GM12864 (cell line): ENCODE results near the gene SLC37A1.
A peak's percentile ranks its signal among the peaks of the same experiment; 100 is the strongest.

Experiments used
- DNase-seq: peaks from one replicate; pipeline ENCODE4 v3.0.0-alpha.2; 2011; ENCODE audit warnings: low read depth
- H3K4me3 ChIP-seq: 2 replicates; pipeline ENCODE4 v1.5.1; 2011; ENCODE audit warnings: mild to moderate bottlenecking, low read depth, low read length, control low read depth
- TF ChIP-seq, protein P1 (sequence below): IDR thresholded peaks from 2 replicates; pipeline ENCODE4 v1.5.1; 2011; ENCODE audit warnings: low read depth, mild to moderate bottlenecking, moderate library complexity, low read length, control low read depth, inconsistent platforms; ENCODE audit errors: missing control alignments

Gene SLC37A1

DNA sequence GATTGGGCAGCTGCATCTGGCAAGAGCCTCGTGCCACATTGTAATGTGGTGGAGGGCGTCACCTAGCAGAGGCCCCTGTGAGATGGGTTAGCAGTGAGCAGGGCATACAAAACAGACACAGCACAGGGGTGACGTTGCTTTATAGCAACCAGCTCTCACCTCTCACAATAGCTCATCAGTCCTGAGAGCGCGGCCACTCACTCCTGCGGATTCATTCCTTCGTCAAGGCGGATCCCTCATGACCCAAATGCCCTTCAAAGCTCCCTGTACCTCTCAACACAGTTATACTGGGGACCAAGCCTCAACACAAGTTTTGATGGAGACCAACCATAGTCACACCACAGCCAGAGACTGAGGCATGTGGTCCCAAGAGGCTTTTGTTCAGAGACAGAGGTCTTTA is 22.9 kb downstream of the SLC37A1 start:
- TF ChIP-seq, protein P1, sequence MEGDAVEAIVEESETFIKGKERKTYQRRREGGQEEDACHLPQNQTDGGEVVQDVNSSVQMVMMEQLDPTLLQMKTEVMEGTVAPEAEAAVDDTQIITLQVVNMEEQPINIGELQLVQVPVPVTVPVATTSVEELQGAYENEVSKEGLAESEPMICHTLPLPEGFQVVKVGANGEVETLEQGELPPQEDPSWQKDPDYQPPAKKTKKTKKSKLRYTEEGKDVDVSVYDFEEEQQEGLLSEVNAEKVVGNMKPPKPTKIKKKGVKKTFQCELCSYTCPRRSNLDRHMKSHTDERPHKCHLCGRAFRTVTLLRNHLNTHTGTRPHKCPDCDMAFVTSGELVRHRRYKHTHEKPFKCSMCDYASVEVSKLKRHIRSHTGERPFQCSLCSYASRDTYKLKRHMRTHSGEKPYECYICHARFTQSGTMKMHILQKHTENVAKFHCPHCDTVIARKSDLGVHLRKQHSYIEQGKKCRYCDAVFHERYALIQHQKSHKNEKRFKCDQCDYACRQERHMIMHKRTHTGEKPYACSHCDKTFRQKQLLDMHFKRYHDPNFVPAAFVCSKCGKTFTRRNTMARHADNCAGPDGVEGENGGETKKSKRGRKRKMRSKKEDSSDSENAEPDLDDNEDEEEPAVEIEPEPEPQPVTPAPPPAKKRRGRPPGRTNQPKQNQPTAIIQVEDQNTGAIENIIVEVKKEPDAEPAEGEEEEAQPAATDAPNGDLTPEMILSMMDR: no peak
- no peak overlapping the region for H3K4me3 ChIP-seq
- no peak for DNase-seq

DNA sequence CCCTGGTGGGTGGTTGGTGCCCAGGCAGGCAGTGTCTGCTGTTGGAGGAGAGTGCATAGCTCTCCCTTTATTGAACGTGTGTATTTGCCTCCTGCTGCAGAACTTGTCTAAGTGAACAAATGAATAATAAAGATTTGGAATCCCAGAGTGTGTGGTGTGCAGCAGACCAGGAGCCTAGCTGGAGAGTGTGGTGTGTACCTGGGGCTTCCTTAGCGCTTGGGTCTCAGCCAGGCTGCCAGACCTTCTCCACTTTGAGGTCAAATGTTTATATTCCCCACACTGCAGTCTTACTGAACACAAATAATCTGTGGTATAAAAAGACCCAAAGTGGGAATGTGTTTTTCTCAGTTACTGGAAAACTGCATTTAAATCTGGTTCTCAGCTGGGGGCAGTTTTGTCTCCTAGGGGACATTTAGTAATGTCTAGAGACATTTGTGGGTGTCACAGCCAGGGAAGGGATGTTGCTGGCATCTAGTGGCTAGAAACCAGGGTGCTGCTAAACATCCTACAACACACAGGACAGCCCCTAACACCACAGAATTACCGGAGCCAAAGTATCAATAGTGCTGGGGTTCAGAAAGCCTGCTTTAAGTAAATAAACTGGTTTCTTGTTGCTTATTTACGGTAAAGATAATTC is 23.6 kb downstream of the SLC37A1 start:
- no peak overlapping the region for H3K4me3 ChIP-seq
- TF ChIP-seq, protein P1: peak; percentile 75
- DNase-seq: no peak

DNA sequence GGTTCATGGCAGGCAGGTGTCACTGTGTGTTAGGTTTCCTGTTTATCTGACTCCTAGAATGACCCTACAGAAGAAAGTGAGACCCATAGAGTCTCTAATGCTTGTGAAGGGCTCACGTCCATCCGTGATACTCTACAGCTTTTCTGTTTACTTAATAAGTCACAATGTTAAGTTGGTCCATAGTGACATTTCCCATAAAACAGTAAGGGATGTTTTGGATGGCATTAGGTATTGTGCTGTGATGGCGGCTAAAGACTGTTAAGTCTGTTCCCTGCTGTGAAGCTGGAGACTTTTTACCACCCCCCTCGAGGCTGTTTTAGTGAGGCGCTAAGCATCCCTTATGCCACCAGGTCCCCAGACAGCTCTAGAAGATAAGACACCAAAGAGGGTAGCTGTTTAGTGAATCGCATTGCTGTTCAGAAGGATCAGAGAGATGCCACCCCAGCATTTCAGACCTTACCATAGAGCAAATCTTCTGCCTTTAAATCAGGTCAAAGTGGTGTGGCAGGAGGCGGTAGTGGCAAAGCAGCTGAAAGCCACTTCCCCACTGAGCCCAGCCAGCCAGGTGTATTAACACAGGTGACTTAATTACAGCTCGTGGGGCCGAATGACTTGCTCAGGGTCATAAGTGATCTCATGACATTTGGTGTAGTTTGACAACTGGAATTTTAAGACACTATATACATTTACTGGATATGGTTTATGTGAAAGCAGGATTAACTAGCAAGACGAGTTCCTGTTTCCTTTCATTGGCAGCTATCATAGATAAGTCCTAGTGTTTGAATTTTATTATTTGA is 25.0 kb downstream of the SLC37A1 start:
- TF ChIP-seq, protein P1: no peak
- DNase-seq: no peak
- H3K4me3 ChIP-seq: no peak overlapping the region

DNA sequence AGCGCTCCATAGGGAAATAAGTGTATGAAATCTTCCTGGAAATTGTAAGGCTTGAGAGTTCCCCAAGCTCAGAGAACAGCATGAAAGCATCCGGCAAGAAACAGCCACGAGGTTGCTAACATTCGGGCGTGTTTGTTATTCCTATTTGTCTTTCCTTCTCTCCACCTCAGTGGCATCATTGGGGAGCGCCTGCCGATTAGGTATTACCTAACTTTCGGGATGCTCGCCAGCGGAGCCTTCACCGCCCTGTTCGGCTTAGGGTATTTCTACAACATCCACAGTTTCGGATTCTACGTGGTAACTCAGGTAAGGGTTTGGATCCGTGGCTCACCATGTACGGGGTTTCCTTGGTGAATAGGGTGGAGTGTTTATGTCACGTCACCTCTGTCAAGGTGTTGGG is 25.7 kb downstream of the SLC37A1 start:
- no peak overlapping the region for H3K4me3 ChIP-seq
- TF ChIP-seq, protein P1: no peak
- no peak for DNase-seq

DNA sequence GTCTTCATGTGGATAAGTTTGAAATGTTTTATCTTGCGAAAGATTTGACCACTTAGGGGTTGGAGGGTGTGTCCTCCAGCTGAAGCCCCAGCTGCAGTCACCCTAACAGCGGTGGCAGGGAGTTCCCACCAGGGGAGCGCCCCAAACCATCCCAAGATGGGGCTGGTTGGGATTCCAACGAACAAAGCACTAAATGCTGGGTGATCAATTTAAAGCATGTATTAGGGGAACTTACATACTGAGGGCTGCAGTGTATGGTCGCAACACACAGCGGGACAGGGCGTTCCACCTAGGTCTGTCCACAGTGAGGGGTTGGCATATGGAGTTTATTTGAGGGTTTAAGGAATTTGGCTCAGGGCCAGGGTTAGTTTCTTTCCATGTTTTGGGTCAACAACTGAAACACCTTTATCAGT is 26.3 kb downstream of the SLC37A1 start:
- DNase-seq: no peak
- TF ChIP-seq, protein P1: peak; percentile 13
- H3K4me3 ChIP-seq: no peak overlapping the region

DNA sequence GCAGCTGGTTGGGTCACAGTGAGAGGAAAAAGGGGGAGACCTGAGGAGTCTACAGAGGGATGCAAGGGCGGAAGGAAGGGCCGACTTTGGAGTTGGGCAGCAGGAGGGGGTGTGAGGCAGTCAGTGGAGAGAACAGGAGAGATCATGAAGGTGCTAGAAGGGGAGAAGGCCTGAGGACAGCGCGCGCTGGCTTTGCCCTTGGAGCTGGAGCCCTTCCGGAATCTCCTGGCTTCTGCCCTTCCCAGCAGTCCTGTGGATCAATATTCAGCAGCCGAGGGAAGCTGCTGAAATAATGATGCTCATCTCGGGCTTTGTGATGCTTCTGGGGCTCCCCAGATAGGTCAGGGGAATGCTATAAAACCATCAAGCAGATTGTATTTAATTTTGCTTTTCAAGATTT is 26.7 kb downstream of the SLC37A1 start:
- H3K4me3 ChIP-seq: no peak overlapping the region
- no peak for DNase-seq
- TF ChIP-seq, protein P1: no peak

DNA sequence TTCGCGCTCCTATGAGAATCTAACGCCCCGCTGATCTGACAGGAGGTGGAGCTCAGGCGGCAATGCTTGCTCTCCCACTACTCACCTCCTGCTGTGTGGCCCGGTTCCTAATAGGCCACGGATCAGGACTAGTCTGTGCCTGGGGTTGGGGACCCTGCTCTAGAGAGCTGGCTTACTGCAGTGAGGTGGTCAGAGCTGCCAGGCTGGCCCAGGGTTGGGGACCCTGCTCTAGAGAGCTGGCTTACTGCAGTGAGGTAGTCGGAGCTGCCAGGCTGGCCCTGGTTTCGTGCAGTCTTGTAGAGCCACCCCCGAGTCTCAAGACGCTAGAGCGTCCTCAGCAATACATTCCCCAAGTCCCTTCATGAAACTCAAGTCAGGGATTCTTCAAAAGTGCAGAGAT is 27.5 kb downstream of the SLC37A1 start:
- TF ChIP-seq, protein P1: no peak
- H3K4me3 ChIP-seq: no peak overlapping the region
- no peak for DNase-seq
